T1000 (cell line): Measurements from ENCODE around the gene TMEM170A.

ENCODE experiments used
- DNase-seq: peaks from one replicate; lab custom pipeline; 2025; ENCODE audit warnings: mixed read lengths; lab: John Stamatoyannopoulos, UW

The TMEM170A gene

GRCh38 chr16:75401691-75402090 is 62.8 kb downstream of the TMEM170A start:
- DNase-seq: no peak

- no peak for DNase-seq
These were observed 66.2 kb downstream of the TMEM170A start for GRCh38 chr16:75398333-75398732.

GRCh38 chr16:75394941-75395340 is 69.5 kb downstream of the TMEM170A start:
- no peak for DNase-seq
